Glutamatergic neuron (in vitro differentiated cells): ENCODE data around the gene GLB1L2. TPM values are rescaled to one million over a fixed set of nuclear protein-coding genes. Genes with fewer than 3 reads are reported as not detected.

ENCODE experiments used
- DNase-seq: peaks from one replicate; pipeline ENCODE4 v3.0.0; 2022
- H3K27ac Mint-ChIP-seq: one replicate; pipeline ENCODE4 v1.8.0; 2020; ENCODE audit warnings: mild to moderate bottlenecking, mixed read lengths, inconsistent platforms; ENCODE audit not compliant: unreplicated experiment
- H3K27me3 Mint-ChIP-seq: one replicate; pipeline ENCODE4 v1.8.0; 2020; ENCODE audit warnings: mild to moderate bottlenecking, moderate library complexity, mixed read lengths, inconsistent platforms; ENCODE audit not compliant: unreplicated experiment
- H3K36me3 Mint-ChIP-seq: one replicate; pipeline ENCODE4 v1.8.0; 2020; ENCODE audit warnings: mild to moderate bottlenecking, mixed read lengths, inconsistent platforms; ENCODE audit not compliant: unreplicated experiment
- H3K4me1 Mint-ChIP-seq: one replicate; pipeline ENCODE4 v1.8.0; 2020; ENCODE audit warnings: mild to moderate bottlenecking, low read depth, mixed read lengths, inconsistent platforms; ENCODE audit not compliant: unreplicated experiment
- H3K4me3 Mint-ChIP-seq: one replicate; pipeline ENCODE4 v1.8.0; 2020; ENCODE audit warnings: mild to moderate bottlenecking, mixed read lengths, inconsistent platforms; ENCODE audit not compliant: unreplicated experiment
- H3K9me3 Mint-ChIP-seq: one replicate; pipeline ENCODE4 v1.8.0; 2020; ENCODE audit warnings: mild to moderate bottlenecking, moderate library complexity, mixed read lengths, inconsistent platforms; ENCODE audit not compliant: unreplicated experiment
- total RNA-seq: library from RNA; stranded (reverse); fragmentation: NEBNext Ultra II Directional; extraction: Animal tissue kit (Norgen Biotek cat#: 25700); gene quantifications from one replicate; pipeline ENCODE4 v1.2.1, GENCODE V29; 2021; ENCODE audit not compliant: unreplicated experiment
- TF ChIP-seq, protein P1 (sequence below): fragments of 200-600 bp; sonication (generic); IDR thresholded peaks from one replicate; pipeline ENCODE4 v1.5.0; 2021; ENCODE audit not compliant: partially characterized antibody, unreplicated experiment

GLB1L2 gene
- total RNA-seq, 1 donor from 2014 or later = 1.0 TPM

DNA sequence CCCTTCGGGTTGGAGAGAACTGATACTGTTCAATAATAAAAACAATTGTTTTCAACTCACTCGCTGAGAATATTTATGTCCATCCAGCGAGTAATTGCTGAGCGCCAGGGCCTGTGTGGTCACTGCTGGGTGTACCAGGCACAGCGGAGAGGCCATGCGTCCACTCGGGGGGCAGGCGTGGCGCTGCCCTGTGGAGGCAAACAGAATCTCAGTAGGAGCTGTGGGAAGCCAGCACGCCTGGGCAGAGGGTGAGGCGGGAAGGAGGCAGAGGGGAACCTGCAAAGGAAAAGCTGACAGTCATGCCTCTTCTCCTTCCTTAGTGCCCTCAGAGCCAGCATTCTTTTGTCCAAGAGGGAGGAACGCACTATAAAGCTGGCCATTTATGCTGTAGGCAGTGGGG is 44.2 kb upstream of the GLB1L2 start:
- no peaks in the 10 kb centered on the region for H3K36me3 Mint-ChIP-seq
- no peak for DNase-seq
- H3K27ac Mint-ChIP-seq = no peak overlapping the region
- TF ChIP-seq, protein P1, sequence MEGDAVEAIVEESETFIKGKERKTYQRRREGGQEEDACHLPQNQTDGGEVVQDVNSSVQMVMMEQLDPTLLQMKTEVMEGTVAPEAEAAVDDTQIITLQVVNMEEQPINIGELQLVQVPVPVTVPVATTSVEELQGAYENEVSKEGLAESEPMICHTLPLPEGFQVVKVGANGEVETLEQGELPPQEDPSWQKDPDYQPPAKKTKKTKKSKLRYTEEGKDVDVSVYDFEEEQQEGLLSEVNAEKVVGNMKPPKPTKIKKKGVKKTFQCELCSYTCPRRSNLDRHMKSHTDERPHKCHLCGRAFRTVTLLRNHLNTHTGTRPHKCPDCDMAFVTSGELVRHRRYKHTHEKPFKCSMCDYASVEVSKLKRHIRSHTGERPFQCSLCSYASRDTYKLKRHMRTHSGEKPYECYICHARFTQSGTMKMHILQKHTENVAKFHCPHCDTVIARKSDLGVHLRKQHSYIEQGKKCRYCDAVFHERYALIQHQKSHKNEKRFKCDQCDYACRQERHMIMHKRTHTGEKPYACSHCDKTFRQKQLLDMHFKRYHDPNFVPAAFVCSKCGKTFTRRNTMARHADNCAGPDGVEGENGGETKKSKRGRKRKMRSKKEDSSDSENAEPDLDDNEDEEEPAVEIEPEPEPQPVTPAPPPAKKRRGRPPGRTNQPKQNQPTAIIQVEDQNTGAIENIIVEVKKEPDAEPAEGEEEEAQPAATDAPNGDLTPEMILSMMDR = no peak
- peaks cover 2% of the 10 kb centered on the region for H3K27me3 Mint-ChIP-seq
- peaks cover 5% of the 10 kb centered on the region for H3K4me1 Mint-ChIP-seq
- no peak overlapping the region for H3K4me3 Mint-ChIP-seq
- peaks cover 1% of the 10 kb centered on the region for H3K9me3 Mint-ChIP-seq

DNA sequence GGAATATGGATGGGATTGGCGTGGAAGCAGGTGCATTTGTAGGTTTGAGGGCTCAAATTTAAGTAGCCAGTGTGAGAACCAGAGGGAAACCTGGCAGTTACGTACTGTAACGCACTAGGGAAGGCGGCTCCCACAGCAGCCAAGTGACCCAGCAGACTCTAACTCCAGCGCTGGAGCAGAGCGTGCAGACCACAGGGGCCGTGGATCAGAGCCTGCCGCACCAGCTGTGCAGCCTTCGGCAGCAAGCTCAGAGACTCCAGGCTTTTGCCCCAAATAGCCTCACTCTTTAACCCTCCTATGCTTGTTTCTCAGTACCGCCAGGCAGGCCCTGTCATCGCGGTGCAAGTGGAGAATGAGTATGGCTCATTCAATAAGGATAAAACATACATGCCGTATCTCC is 43.3 kb upstream of the GLB1L2 start:
- TF ChIP-seq, protein P1 = no peak
- Mint-ChIP-seq H3K36me3 (no peaks in the 10 kb centered on the region), H3K27ac (no peak overlapping the region), H3K27me3 (peaks cover 2% of the 10 kb centered on the region), H3K4me3 (no peak overlapping the region), H3K4me1 (peaks cover 5% of the 10 kb centered on the region), H3K9me3 (peaks cover 1% of the 10 kb centered on the region)
- no peak for DNase-seq

DNA sequence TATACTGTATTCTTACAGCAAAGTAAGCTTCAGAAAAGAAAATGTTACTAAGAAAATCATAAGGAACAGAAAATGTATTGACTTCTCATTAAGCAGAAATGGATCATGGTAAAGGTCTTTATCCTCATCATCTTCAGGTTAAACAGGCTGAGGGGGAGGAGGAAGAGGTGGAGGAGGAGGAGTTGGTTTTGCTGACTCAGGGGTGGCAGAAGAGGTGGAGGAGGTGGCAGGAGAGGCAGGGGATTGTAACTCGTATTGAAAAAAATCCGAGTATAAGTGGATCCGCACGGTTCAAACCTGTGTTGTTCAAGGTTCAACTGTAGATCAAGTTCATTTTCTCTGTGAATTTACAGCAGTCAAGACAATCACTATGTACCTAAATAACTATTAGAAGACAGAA is 42.6 kb upstream of the GLB1L2 start:
- peaks cover 2% of the 10 kb centered on the region for H3K27me3 Mint-ChIP-seq
- no peak for DNase-seq
- H3K27ac Mint-ChIP-seq = no peak overlapping the region
- H3K4me1 Mint-ChIP-seq = peaks cover 5% of the 10 kb centered on the region
- peaks cover 1% of the 10 kb centered on the region for H3K9me3 Mint-ChIP-seq
- H3K4me3 Mint-ChIP-seq = no peak overlapping the region
- TF ChIP-seq, protein P1 = no peak
- H3K36me3 Mint-ChIP-seq = no peaks in the 10 kb centered on the region

DNA sequence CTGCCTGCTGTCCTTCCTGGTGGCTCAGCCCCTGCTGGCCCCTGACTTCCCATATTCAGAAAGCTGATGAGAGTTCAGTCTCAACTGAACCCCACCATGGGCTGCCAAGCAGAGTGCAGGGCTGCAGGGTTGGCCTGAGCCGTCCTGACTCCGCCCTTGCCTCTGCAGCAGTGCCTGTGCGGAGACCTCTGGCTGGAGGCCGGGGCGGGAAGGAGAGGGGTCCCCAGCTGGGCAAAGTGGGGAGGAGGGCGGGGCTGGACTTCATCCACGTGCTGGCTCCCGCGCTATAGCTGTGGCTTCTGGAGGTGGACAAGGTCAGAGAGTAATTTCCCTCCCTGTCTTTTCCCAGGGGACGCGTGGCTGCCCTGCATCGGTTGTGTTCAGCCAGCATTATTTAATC is 42.0 kb upstream of the GLB1L2 start:
- Mint-ChIP-seq H3K4me1 (peaks cover 5% of the 10 kb centered on the region), H3K4me3 (no peak overlapping the region), H3K27me3 (peaks cover 5% of the 10 kb centered on the region), H3K36me3 (no peaks in the 10 kb centered on the region), H3K9me3 (peaks cover 1% of the 10 kb centered on the region), H3K27ac (no peak overlapping the region)
- DNase-seq = peak; percentile 37
- TF ChIP-seq, protein P1 = no peak

DNA sequence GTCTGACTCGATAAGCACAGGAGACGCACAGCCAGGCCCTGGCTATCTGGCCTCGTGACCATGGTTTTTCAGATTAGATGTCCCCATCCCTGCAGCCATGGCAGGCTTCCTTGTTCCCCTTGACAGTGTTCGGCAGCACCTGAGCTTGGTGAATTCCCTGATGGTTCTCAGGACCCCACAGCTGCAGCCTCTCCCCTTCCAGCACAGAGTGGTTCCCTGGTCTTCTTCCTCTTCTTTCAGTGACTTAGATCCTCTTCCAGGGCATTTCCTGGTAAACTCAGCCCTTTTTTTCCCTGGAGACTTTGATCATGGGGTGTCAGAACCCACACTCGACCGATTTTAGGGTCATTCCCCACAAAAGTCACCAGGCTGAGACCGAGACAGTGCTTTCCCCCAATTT is 41.1 kb upstream of the GLB1L2 start:
- no peak for DNase-seq
- peaks cover 5% of the 10 kb centered on the region for H3K27me3 Mint-ChIP-seq
- H3K36me3 Mint-ChIP-seq = no peaks in the 10 kb centered on the region
- peak overlapping the region; percentile 25 for H3K27ac Mint-ChIP-seq
- no peak overlapping the region for H3K4me3 Mint-ChIP-seq
- TF ChIP-seq, protein P1 = no peak
- H3K9me3 Mint-ChIP-seq = peaks cover 1% of the 10 kb centered on the region
- peaks cover 5% of the 10 kb centered on the region for H3K4me1 Mint-ChIP-seq
